MM.1S (cell line): ENCODE results near the gene CBFA2T3.

ENCODE experiments used
- DNase-seq: peaks from one replicate; pipeline ENCODE4 v3.0.0-alpha.2; 2015
- H2AFZ ChIP-seq: fragments of 300-600 bp; sonication (generic); 2 replicates; pipeline ENCODE4 v1.6.0; 2016; ENCODE audit warnings: antibody characterized with exemption, low read length
- H3F3A ChIP-seq: fragments of 300-600 bp; sonication (generic); 2 replicates; pipeline ENCODE4 v1.6.1; 2016; ENCODE audit warnings: mild to moderate bottlenecking, antibody characterized with exemption, low read length, moderate library complexity, mixed read lengths; ENCODE audit not compliant: insufficient read depth
- H3K27ac ChIP-seq: fragments of 300-600 bp; sonication (generic); 2 replicates; pipeline ENCODE4 v1.5.1; 2016; ENCODE audit warnings: mild to moderate bottlenecking, low read length
- H3K27me3 ChIP-seq: fragments of 300-600 bp; sonication (generic); replicated peaks from 2 replicates; pipeline ENCODE4 v1.6.0; 2016; ENCODE audit warnings: low read length; ENCODE audit not compliant: insufficient read depth
- H3K36me3 ChIP-seq: fragments of 300-600 bp; sonication (generic); replicated peaks from 2 replicates; pipeline ENCODE4 v1.6.1; 2016; ENCODE audit warnings: mild to moderate bottlenecking, low read length, mixed read lengths; ENCODE audit not compliant: insufficient read depth
- H3K4me1 ChIP-seq: fragments of 300-600 bp; sonication (generic); 2 replicates; pipeline ENCODE4 v1.6.1; 2016; ENCODE audit warnings: low read length, mixed read lengths
- H3K4me2 ChIP-seq: fragments of 300-600 bp; sonication (generic); 2 replicates; pipeline ENCODE4 v1.6.0; 2016; ENCODE audit warnings: low read depth, low read length
- H3K4me3 ChIP-seq: fragments of 300-600 bp; sonication (generic); 2 replicates; pipeline ENCODE4 v1.5.1; 2016; ENCODE audit warnings: low read length, mixed read lengths
- H3K79me2 ChIP-seq: fragments of 300-600 bp; sonication (generic); 2 replicates; pipeline ENCODE4 v1.6.1; 2016; ENCODE audit warnings: mixed run types, low read length, mixed read lengths
- H3K9ac ChIP-seq: fragments of 300-600 bp; sonication (generic); 2 replicates; pipeline ENCODE4 v1.6.1; 2016; ENCODE audit warnings: low read length, mixed read lengths
- H3K9me2 ChIP-seq: fragments of 300-600 bp; sonication (generic); replicated peaks from 2 replicates; pipeline ENCODE4 v1.6.1; 2016; ENCODE audit warnings: mild to moderate bottlenecking, low read length, mixed read lengths; ENCODE audit not compliant: insufficient read depth
- H3K9me3 ChIP-seq: fragments of 300-600 bp; sonication (generic); replicated peaks from 2 replicates; pipeline ENCODE4 v1.6.1; 2016; ENCODE audit warnings: mild to moderate bottlenecking, low read length, mixed read lengths; ENCODE audit not compliant: insufficient read depth
- H4K20me1 ChIP-seq: fragments of 300-600 bp; sonication (generic); 2 replicates; pipeline ENCODE4 v1.6.1; 2016; ENCODE audit warnings: mild to moderate bottlenecking, low read length, moderate library complexity, mixed read lengths; ENCODE audit not compliant: insufficient read depth
- EZH2 ChIP-seq: fragments of 300-600 bp; sonication (generic); optimal IDR thresholded peaks from 2 replicates; pipeline ENCODE3; 2017; ENCODE audit warnings: low read depth, mild to moderate bottlenecking, antibody characterized with exemption, low read length, mixed read lengths
- EZH2phosphoT487 ChIP-seq: fragments of 300-600 bp; sonication (generic); IDR thresholded peaks from 2 replicates; pipeline ENCODE4 v1.6.1; 2018; ENCODE audit warnings: antibody characterized with exemption, low read length
- TF ChIP-seq, protein P1 (sequence below): fragments of 300-600 bp; sonication (generic); IDR thresholded peaks from 2 replicates; pipeline ENCODE4 v1.5.1; 2016; ENCODE audit warnings: antibody characterized with exemption, low read length, mixed read lengths

The CBFA2T3 gene

DNA sequence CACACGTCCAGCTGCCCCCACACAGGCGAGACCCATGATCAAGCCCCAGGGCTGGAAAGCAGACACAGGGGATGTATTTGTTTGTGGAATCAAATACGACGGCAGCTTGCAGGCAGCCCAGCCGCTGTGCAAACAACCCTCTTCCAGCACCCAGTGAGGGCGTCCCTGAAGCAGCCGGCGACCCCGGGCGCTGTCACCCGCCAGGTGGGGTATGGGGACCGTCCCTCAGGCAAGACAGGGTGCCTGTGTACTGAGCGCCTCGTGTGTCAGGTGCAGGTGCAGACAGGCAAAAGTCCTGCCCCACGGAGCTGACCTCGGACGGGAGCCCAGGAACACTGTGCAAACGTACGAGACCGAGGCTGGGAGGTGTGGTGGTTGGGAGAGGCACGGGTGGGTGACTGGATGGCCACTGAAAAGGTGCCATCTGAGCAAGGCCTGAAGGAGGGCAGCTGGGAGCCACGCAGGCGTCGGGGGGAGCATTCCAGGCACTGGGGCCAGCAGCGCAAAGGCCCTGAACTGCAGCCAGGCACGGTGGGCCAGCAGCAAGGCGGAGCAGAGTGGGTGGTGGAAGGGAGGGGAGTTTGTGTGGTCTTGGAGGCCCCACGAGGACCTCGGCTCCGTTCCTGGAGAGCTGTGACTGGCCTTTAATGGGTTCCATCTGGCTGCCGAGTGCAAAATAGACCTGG lies 48.5 kb downstream of the CBFA2T3 start:
- no peaks in the 10 kb centered on the region for H3K36me3 ChIP-seq
- DNase-seq, result no peak
- no peak overlapping the region for H3K9ac ChIP-seq
- no peaks in the 10 kb centered on the region for H3K4me1 ChIP-seq
- TF ChIP-seq, protein P1, sequence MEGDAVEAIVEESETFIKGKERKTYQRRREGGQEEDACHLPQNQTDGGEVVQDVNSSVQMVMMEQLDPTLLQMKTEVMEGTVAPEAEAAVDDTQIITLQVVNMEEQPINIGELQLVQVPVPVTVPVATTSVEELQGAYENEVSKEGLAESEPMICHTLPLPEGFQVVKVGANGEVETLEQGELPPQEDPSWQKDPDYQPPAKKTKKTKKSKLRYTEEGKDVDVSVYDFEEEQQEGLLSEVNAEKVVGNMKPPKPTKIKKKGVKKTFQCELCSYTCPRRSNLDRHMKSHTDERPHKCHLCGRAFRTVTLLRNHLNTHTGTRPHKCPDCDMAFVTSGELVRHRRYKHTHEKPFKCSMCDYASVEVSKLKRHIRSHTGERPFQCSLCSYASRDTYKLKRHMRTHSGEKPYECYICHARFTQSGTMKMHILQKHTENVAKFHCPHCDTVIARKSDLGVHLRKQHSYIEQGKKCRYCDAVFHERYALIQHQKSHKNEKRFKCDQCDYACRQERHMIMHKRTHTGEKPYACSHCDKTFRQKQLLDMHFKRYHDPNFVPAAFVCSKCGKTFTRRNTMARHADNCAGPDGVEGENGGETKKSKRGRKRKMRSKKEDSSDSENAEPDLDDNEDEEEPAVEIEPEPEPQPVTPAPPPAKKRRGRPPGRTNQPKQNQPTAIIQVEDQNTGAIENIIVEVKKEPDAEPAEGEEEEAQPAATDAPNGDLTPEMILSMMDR, result no peak
- TF ChIP-seq EZH2, result no peak
- no peak for TF ChIP-seq EZH2phosphoT487
- H3K27me3 ChIP-seq, result no peaks in the 10 kb centered on the region
- no peaks in the 10 kb centered on the region for H3K9me3 ChIP-seq
- no peaks in the 10 kb centered on the region for H3F3A ChIP-seq
- no peak overlapping the region for H3K4me3 ChIP-seq
- H3K27ac ChIP-seq, result no peak overlapping the region
- H3K79me2 ChIP-seq, result peaks cover 86% of the 10 kb centered on the region
- no peaks in the 10 kb centered on the region for H4K20me1 ChIP-seq
- H3K9me2 ChIP-seq, result no peaks in the 10 kb centered on the region
- H2AFZ ChIP-seq, result no peak overlapping the region
- H3K4me2 ChIP-seq, result no peak overlapping the region

DNA sequence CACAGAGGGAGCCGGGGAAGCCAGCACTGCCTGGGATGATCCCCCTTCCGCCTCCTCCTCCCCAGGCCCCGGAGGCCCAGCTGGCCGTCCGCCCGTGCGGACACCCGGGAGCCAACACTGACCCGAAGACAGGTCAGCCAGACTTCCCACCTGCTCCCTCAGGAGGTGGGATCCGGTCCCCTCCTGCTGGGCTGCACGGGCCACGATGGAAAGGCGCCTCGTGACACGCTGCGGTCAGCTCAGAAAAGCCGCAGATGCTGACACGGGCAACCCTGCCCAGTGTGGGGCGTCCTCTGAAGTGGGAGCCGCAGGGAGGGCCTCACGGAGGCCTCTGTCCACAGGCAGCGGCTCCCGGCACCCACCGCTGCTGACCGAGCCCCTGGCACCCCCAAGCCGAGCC lies 49.3 kb downstream of the CBFA2T3 start:
- Histone ChIP-seq H3K79me2 (peaks cover 90% of the 10 kb centered on the region), H3K9ac (no peak overlapping the region), H3F3A (no peaks in the 10 kb centered on the region), H3K4me3 (no peak overlapping the region), H3K27ac (no peak overlapping the region), H3K4me1 (no peaks in the 10 kb centered on the region), H4K20me1 (no peaks in the 10 kb centered on the region), H3K9me3 (no peaks in the 10 kb centered on the region), H2AFZ (no peak overlapping the region), H3K4me2 (no peak overlapping the region), H3K9me2 (no peaks in the 10 kb centered on the region), H3K36me3 (no peaks in the 10 kb centered on the region), H3K27me3 (no peaks in the 10 kb centered on the region)
- no peak for DNase-seq
- TF ChIP-seq, protein P1, result no peak

DNA sequence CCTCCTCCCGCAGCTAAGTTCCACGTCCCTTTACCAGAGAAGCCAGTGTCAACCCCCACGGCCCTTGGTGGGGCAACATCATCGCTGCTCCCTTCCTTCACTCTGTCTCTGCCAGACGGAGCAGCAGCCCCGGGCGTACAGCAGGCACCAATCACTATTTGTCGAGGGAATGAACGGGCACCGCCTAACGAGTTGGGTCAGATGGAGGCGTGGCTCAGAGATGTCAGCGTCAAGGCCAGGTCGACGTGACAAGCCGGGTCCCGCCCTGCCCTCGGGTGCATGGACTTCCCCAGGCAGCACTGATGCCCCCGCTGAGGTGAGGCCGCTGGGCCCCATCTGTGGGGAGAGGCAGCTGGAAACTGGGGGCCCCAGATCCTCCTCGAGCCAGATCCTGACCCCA lies 50.0 kb downstream of the CBFA2T3 start:
- Histone ChIP-seq H3K9me2 (no peaks in the 10 kb centered on the region), H3F3A (no peaks in the 10 kb centered on the region), H3K79me2 (peaks cover 93% of the 10 kb centered on the region), H2AFZ (no peak overlapping the region), H3K9ac (no peak overlapping the region), H3K27me3 (no peaks in the 10 kb centered on the region), H3K9me3 (no peaks in the 10 kb centered on the region), H3K4me2 (no peak overlapping the region), H3K4me3 (no peak overlapping the region), H4K20me1 (no peaks in the 10 kb centered on the region), H3K36me3 (no peaks in the 10 kb centered on the region), H3K4me1 (no peaks in the 10 kb centered on the region), H3K27ac (no peak overlapping the region)
- no peak for DNase-seq
- TF ChIP-seq EZH2phosphoT487, result no peak
- no peak for TF ChIP-seq EZH2
- TF ChIP-seq, protein P1, result no peak
